Right lobe of liver (tissue), 6 donors: ENCODE data around the gene TRIM3. TPM values are rescaled to one million over a fixed set of nuclear protein-coding genes. Genes with fewer than 3 reads are reported as not detected.

Experiments used
- ATAC-seq, 4 donors: fragments of 200-7000 bp; cut with Tn5 transposase; one replicate each; pipeline ENCODE4 v1.9.1; 2020; ENCODE audit warnings: mild to moderate bottlenecking in 4 of 4, moderate library complexity in 4 of 4
- DNase-seq, 3 donors: peaks; one replicate each; pipeline ENCODE4 v3.0.0-alpha.2; 2020
- H3K27ac ChIP-seq, 3 donors: fragments of 200-600 bp; one replicate each; pipeline ENCODE4 v1.8.0; 2022
- H3K27me3 ChIP-seq, 2 donors: fragments of 200-600 bp; one replicate each; pipeline ENCODE4 v1.8.0; 2022
- H3K36me3 ChIP-seq, 4 donors: fragments of 200-600 bp; sonication (generic) in 1 of 4; one replicate each; pipeline versions ENCODE4 v1.5.1 to v1.8.0; 2017 to 2022; ENCODE audit warnings: control low read depth in 1 of 4
- H3K4me1 ChIP-seq, 4 donors: fragments of 200-600 bp; sonication (generic) in 1 of 4; one replicate each; pipeline versions ENCODE4 v1.5.1 to v1.8.0; 2017 to 2022; ENCODE audit warnings: control low read depth in 1 of 4
- H3K4me3 ChIP-seq, 3 donors: fragments of 200-600 bp; one replicate each; pipeline ENCODE4 v1.8.0; 2022
- H3K9me3 ChIP-seq, 4 donors: fragments of 200-600 bp; sonication (generic) in 1 of 4; one replicate each; pipeline versions ENCODE4 v1.5.1 to v1.8.0; 2017 to 2022; ENCODE audit warnings: control low read depth in 1 of 4
- CTCF ChIP-seq, 4 donors: fragments of 200-600 bp in 3 of 4; fragments of 450-650 bp in 1 of 4; IDR thresholded peaks; one replicate each; pipeline versions ENCODE4 v1.5.1 to v1.8.0; 2016 to 2022; ENCODE audit warnings: antibody characterized with exemption in 4 of 4, mild to moderate bottlenecking in 2 of 4
- POLR2A ChIP-seq: fragments of 450-650 bp; IDR thresholded peaks from one replicate; pipeline ENCODE4 v1.6.1; 2017; ENCODE audit warnings: antibody characterized with exemption, mild to moderate bottlenecking
- WGBS: methylation state at CpG from one replicate; pipeline ENCODE4 v1.1.6; 2018; ENCODE audit warnings: low coverage, low lambda C conversion rate; ENCODE audit not compliant: insufficient coverage; ENCODE audit errors: missing lambda C conversion rate; 5-methylcytosine and 5-hydroxymethylcytosine counted together
- intact Hi-C, 2 donors: fragments of 100-400 bp; cut with DNase I; formaldehyde crosslinking; loops; one replicate each; pipeline versions ENCODE4 v1.11.2 to v1.14.1; 2022
- total RNA-seq, 6 experiments: library from RNA; depleted of rRNA in 2 of 6; stranded (reverse); fragments of >200 nt in 2 of 6; fragmentation: NEBNext Ultra II Directional in 3 of 6; extraction: Animal tissue kit (Norgen Biotek cat#: 25700) in 3 of 6; gene quantifications; one replicate each; pipeline versions ENCODE4 v1.1.0 to v1.2.4, GENCODE V29; 2016 to 2023
- donor health status: DM: no; HTN: yes; CAD: no.
- donor health status: DM: no; HTN: no; CAD: no.
- donor health status: DM: no; HTN: no; CAD: no.
- donor health status: DM: no; HTN: yes; CAD: no.
- donor health status: DM: no; HTN: yes; CAD: no.

Gene TRIM3
- total RNA-seq, 6 experiments from 2014 or later: 5.0 to 8.9 (median 6.7) TPM

GRCh38 chr11:6476571-6476970 lies 2.8 kb upstream of the TRIM3 start:
- Histone ChIP-seq H3K27ac (no peak overlapping the region), H3K4me3 (no peak overlapping the region), H3K9me3 (no peaks in the 10 kb centered on the region), H3K36me3 (peaks cover 0 to 24% (median 7%) of the 10 kb centered on the region in 4 donors), H3K4me1 (peaks cover 0 to 25% (median 3%) of the 10 kb centered on the region in 4 donors), H3K27me3 (no peaks in the 10 kb centered on the region)
- intact Hi-C loops: no loop called here
- TF ChIP-seq POLR2A: no peak
- TF ChIP-seq CTCF (IDR thresholded peaks at IDR 0.05): no peak
- ATAC-seq (no peak), DNase-seq (no peak)
- WGBS: 92% methylated on average over 2 of the region's 4 CpGs

- H3K27me3 ChIP-seq: no peaks in the 10 kb centered on the region
- no peak overlapping the region for H3K4me3 ChIP-seq
- H3K4me1 ChIP-seq: peaks cover 0 to 25% (median 3%) of the 10 kb centered on the region in 4 donors
- no peak for DNase-seq
- H3K27ac ChIP-seq: no peak overlapping the region
- peaks cover 0 to 24% (median 7%) of the 10 kb centered on the region in 4 donors for H3K36me3 ChIP-seq
- WGBS: 56% methylated on average over 5 of the region's 5 CpGs
- H3K9me3 ChIP-seq: no peaks in the 10 kb centered on the region
- TF ChIP-seq CTCF (IDR thresholded peaks at IDR 0.05) (no peak), POLR2A (no peak)
- intact Hi-C loops: no loop called here
- ATAC-seq: peak in 2 of 4 donors; percentile 5 to 12
Measured at GRCh38 chr11:6475936-6476335, 2.2 kb upstream of the TRIM3 start.

GRCh38 chr11:6474806-6475500 lies 1.2 kb upstream of the TRIM3 start:
- Histone ChIP-seq H3K27ac (peak overlapping the region in 2 of 3 donors; percentile 75 to 82), H3K9me3 (no peaks in the 10 kb centered on the region), H3K36me3 (peaks cover 0 to 24% (median 7%) of the 10 kb centered on the region in 4 donors), H3K4me1 (peaks cover 0 to 17% (median 3%) of the 10 kb centered on the region in 4 donors), H3K4me3 (no peak overlapping the region), H3K27me3 (no peaks in the 10 kb centered on the region)
- ATAC-seq (no peak), DNase-seq (no peak)
- intact Hi-C loops: no loop called here
- no CpG with 5 or more reads among the region's 3 CpGs for WGBS
- TF ChIP-seq CTCF (IDR thresholded peaks at IDR 0.05) (no peak), POLR2A (no peak)

GRCh38 chr11:6474413-6474792 lies 662 bp upstream of the TRIM3 start:
- Histone ChIP-seq H3K27ac (peak overlapping the region; percentile 75 to 82 (median 79)), H3K4me3 (peak overlapping the region; percentile 33 to 71 (median 50)), H3K9me3 (no peaks in the 10 kb centered on the region), H3K36me3 (peaks cover 0 to 24% (median 7%) of the 10 kb centered on the region in 4 donors), H3K4me1 (peaks cover 0 to 19% (median 3%) of the 10 kb centered on the region in 4 donors), H3K27me3 (no peaks in the 10 kb centered on the region)
- DNase-seq: no peak
- TF ChIP-seq POLR2A (no peak), CTCF (IDR thresholded peaks at IDR 0.05) (no peak)
- 47% methylated on average over 3 of the region's 7 CpGs for WGBS
- ATAC-seq: no peak
- intact Hi-C loops: no loop called here
